Thyroid gland (tissue), 4 donors: Measurements from ENCODE around the gene KSR1.
"Not testable (repeated sequence)": the region's sequence is repeated elsewhere in the genome, so short reads cannot be mapped to it uniquely, and the experiment has no call there.

ENCODE experiments used
- POLR2A ChIP-seq, 2 donors: fragments of 450-650 bp; IDR thresholded peaks; one replicate each; pipeline ENCODE4 v1.6.1; 2017; ENCODE audit warnings: antibody characterized with exemption in 2 of 2, mild to moderate bottlenecking in 2 of 2, moderate library complexity in 1 of 2
- TF ChIP-seq, protein P1 (sequence below), 6 experiments: fragments of 200-600 bp in 3 of 6; fragments of 450-650 bp in 3 of 6; sonication (generic) in 3 of 6; IDR thresholded peaks; one replicate each; pipeline ENCODE4 v1.5.1; 2016 to 2019; ENCODE audit warnings: antibody characterized with exemption in 6 of 6, mild to moderate bottlenecking in 2 of 6, inconsistent platforms in 1 of 6, moderate library complexity in 1 of 6

- TF ChIP-seq, protein P1, sequence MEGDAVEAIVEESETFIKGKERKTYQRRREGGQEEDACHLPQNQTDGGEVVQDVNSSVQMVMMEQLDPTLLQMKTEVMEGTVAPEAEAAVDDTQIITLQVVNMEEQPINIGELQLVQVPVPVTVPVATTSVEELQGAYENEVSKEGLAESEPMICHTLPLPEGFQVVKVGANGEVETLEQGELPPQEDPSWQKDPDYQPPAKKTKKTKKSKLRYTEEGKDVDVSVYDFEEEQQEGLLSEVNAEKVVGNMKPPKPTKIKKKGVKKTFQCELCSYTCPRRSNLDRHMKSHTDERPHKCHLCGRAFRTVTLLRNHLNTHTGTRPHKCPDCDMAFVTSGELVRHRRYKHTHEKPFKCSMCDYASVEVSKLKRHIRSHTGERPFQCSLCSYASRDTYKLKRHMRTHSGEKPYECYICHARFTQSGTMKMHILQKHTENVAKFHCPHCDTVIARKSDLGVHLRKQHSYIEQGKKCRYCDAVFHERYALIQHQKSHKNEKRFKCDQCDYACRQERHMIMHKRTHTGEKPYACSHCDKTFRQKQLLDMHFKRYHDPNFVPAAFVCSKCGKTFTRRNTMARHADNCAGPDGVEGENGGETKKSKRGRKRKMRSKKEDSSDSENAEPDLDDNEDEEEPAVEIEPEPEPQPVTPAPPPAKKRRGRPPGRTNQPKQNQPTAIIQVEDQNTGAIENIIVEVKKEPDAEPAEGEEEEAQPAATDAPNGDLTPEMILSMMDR (IDR thresholded peaks at IDR 0.05): not testable (repeated sequence)
- TF ChIP-seq POLR2A (IDR thresholded peaks at IDR 0.05): not testable (repeated sequence)
Observed at GRCh38 chr17:27464019-27464418, 7.8 kb downstream of the KSR1 start.
